HG03469 (cell line): ENCODE data around the gene FAM47B.

Experiments
- ATAC-seq: cut with Tn5 transposase; IDR thresholded peaks from one replicate; pipeline ENCODE4 v1.9.1; 2021; ENCODE audit warnings: mild to moderate bottlenecking, moderate library complexity, moderate number of reproducible peaks; ENCODE audit not compliant: unreplicated experiment

Gene FAM47B

DNA sequence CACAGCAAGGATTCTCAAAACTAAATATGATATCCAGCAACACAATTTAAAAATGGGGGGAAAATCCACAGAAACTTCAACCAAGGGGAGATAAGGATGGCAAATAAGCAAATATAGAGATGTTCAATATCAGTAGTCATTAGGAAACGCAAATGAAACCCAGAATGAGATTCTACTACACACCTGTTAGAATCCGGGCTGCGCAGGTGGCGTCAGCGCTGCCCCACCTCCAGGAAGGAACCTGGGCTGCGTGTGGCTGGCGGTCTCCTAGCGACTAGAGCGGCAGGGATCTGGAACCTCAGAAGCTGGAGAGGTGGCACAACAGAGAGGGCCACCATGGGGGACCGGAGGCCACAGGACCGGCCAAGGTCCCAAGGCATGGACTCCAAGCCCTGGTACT, at the start of gene FAM47B:
Gene FAM47B (plus strand): TSS at position 301 of the 400 bp plus-strand sequence. CDS start 36 bp downstream, at position 337.
- ATAC-seq: no peak

DNA sequence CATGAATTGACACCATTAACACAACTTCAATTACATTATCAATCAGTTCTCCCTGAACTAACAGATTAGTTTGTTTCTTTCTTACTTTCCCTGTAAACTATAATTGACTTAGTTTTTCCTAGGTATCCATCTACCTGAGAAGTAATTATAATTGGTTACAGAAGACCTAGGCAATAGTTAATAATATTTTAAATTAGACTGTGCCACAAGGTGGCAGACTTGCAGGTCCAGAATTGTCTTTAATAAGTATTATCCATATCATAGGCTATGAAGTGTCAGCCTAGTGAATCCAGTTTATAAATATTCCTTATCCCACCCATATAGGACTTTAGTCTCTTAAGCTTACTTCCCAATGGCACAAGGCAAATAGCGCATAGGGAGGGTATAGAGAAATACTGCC, 48.9 kb upstream of the FAM47B start:
- ATAC-seq: no peak

GRCh38 chrX:34900691-34901090, 41.9 kb upstream of the FAM47B start:
- no peak for ATAC-seq

- ATAC-seq: no peak
Measured at GRCh38 chrX:34901761-34902160, 40.8 kb upstream of the FAM47B start.

- ATAC-seq: no peak
Measured at GRCh38 chrX:34903316-34903715, 39.3 kb upstream of the FAM47B start.

- ATAC-seq: no peak
Measured at GRCh38 chrX:34909151-34909550, 33.4 kb upstream of the FAM47B start.

DNA sequence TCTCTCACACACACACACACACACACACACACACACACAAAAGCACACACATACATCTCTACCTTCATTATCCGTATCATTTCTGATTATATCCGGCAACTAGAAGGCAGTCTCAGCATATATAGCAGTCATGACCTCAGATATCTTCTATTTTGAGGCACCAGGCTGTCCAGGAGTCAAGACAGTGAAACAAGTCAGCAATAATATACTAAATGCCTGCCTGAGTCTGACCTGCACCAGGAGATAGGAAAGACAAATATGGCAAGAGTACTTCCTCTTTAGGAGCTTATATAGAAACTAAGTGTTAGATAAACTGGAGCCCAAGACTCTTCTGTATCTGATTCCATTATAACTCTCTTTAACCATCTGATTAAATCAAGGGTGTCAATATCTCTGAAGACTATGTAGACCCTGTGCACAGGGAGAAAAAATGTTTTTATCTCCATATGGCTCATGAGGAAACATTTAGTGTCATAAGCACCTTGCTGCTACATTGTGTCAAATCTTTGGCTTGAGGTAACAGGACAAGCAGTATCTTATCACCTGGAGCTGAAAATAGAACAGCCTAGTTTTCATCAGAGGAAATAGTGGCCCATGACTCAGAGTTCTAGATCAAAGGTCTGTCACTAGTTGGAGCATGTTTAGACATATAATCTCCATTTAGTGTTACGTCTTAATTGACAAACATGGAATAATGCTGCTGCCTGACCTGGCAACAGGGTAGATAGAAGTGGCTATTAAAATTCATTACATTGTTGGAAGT, 27.0 kb upstream of the FAM47B start:
- no peak for ATAC-seq

- ATAC-seq: no peak
Measured at GRCh38 chrX:34917146-34917545, 25.4 kb upstream of the FAM47B start.

GRCh38 chrX:34918091-34918736, 24.4 kb upstream of the FAM47B start:
- no peak for ATAC-seq

DNA sequence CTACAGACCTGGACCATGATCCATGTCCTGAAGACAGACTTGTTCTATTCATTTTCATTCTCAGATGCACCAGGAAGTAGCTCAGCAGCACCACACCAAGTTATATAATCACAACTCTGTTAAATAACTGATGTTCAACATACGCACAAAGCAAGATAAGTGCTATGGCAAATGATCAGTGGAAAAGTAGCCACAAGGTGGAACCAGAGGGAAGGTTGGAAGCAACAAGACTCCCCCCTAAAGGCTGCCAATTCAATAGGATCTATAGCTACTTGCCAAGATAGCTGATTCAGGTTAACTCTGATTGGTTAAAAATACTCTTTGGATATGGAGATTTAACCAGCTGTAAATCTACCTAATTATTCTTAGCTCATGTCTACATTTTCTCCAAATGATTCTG, 23.7 kb upstream of the FAM47B start:
- ATAC-seq: no peak

DNA sequence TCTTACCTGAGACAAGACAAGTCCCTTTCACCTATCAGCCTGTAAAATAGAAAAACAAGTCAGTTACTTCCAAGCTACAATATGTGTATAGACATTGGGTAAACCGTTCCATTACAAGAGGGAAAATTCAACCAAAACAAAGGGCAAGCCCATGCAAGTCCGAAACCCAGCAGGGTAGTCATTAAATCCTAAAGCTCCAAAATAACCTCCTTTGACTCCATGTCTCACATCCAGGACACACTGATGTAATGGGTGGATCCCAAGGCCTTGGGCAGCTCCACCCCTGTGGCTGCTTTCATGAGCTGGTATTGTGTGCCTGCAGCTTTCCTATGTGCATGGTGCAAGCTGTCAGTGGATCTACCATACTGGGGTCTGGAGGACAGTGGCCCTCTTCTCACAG, 14.7 kb upstream of the FAM47B start:
- ATAC-seq: no peak

- ATAC-seq: no peak
Measured at GRCh38 chrX:34943235-34943634, 639 bp downstream of the FAM47B start.

- ATAC-seq: no peak
Measured at GRCh38 chrX:34956916-34957315, 14.3 kb downstream of the FAM47B start.

DNA sequence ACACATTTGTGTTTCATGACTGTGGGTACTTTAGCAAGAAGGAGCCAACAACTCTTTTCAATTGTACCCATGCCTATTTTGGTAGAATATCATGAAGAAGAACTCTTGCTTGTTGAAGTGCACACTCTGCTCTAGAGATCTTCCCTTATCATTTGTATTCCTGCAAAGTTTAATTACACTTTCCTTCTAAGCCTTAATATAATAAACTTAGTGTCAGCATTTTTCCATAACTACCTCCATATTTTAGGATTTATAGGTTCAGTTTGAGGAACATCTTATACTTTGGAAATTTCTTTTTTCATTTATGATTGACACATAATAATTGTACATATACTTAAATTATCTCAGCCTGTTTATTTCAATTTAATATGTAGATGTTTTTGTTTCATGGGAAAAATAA, 19.1 kb downstream of the FAM47B start:
- ATAC-seq: no peak

GRCh38 chrX:34972206-34972605, 29.6 kb downstream of the FAM47B start:
- ATAC-seq: no peak

DNA sequence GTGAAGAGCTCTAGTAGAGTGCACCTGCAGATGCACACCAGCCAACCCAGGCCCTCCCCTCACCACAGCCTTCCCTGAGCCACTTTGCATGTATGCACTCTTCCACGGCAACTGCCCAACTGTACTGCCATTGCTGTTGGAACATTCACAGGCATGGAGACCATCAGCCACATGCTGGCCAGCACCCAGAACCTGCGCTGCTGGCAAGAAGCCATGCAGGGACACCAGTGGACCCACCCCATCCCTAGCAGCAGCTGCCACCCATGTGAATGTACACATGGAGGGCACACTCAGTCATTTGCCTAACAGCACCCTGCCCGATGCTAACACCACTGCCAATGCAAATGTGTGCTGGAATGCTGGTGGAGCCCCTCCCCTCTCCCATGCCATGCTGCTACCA, 35.6 kb downstream of the FAM47B start:
- ATAC-seq: no peak

DNA sequence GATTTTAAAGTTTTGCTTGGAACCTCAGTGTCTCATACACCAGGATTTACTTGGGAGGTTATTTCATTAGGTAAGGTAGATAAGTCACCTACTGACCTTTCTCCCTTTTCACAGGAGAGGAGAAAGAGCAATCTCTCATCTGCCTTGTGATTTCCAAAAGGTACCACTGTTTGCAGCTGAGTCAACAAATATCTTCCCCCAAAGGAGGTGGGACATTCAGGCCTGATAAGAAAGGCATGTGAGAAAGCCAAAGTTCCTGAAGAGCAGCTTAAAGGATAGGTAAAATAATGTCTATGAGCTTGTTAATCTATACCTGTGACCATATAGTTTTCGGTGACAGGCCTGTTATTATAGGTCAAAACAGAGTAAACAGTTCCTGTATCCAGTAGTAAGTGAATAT, 45.0 kb downstream of the FAM47B start:
- no peak for ATAC-seq
